Hematopoietic multipotent progenitor cell treated with erythropoietin and hydrocortisone succinate and interleukin-3 and kit ligand, for 15 days (in vitro differentiated cells): ENCODE data around the gene PITPNC1.

Source experiments
- DNase-seq: peaks from one replicate; pipeline ENCODE4 v3.0.0-alpha.2; 2015; ENCODE audit warnings: low spot score

The PITPNC1 gene

DNA sequence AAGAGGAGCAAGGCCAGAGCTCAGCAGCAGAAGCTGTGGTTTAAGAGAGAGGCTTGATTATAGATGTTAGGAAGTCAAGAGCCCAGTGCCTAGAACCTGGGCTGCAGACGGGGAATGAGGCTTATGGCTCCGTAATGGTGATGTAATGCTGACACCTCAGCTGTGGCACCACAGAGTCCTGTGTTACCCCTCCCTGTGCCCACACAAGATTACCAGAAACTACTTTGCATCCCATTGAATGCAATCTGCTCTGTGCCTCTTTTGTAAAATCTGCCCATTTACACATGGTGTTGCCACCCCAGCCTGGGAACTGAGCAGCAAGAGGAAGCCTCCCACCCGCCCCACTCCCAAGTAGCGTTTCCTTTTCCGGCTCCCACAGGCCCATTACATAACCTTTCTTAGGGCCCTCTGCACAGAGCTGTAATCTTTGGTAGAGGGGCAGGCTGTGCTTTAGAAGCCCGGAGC is 57.0 kb downstream of the PITPNC1 start:
- DNase-seq, result no peak

DNA sequence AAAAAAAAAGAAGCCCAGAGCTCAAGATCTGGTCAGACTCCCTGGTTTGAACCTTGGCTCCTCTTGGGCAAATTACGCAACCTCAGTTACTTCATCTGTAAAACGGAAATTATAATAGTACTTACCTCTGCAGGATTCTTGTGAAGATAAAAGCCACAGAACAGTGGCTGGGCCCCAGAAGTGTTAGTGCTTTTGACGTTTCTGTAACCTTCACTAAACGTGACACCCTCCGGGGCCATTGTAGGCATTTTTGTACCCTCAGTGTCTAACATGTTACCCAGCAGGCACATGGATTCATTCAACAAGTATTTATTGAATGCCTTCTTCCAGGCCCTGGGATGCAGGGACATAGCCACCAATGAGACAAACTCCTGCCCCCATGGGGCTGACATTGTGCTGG is 58.0 kb downstream of the PITPNC1 start:
- DNase-seq, result no peak

DNA sequence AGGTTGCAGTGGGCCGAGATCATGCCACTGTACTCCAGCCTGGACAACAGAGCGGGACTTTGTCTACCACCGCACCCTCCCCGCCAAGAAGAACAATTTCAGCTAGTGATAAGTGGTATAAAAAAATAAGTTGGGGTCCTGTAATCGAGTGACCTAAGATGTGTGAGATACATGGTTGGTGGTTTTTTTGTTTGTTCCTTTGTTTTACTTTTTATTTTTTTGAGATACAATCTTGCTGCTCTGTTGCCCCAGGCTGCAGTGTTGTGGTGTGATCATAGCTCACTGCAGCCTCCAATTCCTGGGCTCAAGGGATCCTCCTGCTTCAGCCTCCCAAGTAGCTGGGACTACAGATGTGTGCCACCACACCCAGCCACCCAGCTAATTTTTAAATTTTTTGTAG is 58.7 kb downstream of the PITPNC1 start:
- DNase-seq, result no peak

DNA sequence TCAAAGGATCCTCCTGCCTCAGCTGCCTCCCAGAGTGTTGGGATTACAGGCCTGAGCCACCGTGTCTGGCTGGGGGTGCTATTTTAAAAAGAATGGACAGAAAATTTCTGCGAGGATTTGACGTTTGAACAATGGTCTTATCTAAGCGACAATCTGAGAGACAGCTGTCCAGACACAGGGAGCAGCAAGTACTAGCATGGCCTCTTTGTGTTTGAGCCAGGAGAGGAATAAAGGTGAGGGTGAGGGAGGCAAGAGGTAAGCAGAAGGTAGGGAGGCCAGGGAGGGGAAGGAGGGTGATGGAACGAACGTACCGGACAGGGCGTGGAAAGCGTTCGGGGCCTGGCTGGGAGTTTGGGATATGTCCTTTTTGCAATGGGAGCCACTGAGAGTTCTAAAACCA is 59.2 kb downstream of the PITPNC1 start:
- no peak for DNase-seq

GRCh38 chr17:67438667-67439066 is 61.6 kb downstream of the PITPNC1 start:
- no peak for DNase-seq

DNA sequence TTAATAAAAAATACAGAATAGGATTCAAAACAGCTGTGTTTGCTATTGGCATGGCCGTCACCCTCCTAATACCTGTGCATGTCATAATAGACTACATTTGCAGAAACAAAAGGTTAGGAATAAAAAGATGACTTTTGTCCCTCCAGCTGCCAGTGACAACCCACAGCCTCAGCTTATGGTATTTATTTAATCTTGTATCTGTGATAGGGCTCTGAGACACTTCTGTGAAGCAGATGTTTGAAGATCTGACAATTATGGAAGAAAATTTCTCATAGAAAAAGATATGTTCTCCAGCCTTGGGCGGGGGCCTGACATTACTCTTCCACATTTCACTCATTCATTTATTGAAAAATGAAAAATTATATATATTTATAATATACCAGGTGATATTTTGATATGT is 62.2 kb downstream of the PITPNC1 start:
- DNase-seq, result no peak

GRCh38 chr17:67440277-67441051 is 63.4 kb downstream of the PITPNC1 start:
- no peak for DNase-seq

DNA sequence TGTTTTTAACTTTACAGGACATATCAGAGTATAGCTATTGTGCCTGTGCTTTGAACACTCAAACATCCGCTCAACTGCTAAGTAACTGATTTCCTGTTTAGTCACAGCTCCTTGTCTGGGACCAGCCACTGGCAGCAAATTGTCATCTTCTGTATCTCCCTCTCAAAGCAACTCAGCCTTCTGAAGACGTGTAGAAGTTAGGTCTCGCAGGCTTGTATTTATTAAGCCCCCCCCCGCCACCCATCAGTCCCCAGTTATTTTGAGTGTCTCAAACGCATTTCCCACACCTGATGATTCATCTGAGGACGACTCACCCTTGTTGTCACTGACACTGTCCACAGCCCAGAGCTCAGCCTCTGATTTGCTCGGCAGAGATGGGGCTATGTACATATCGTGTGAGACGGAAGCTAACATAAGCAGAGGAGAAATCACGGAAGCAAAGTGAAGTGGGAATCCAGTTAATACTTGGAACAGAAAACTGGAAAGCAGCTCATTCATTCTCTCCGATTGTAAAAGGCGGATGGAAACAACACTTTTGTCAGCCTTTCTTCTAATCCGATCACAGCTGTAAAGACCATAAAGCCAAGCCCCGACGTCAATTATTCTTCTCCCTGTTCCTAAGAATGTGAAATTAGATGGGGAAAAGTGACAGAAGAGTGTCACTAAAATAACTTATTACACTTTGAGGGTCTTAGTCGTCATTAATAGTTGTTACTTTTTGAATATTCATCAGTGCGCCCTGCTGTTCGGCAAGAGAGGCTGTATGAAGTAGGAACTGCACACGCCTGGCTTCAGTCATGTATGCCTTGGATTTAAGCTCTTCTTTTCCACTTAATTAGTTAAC is 64.2 kb downstream of the PITPNC1 start:
- DNase-seq, result no peak

DNA sequence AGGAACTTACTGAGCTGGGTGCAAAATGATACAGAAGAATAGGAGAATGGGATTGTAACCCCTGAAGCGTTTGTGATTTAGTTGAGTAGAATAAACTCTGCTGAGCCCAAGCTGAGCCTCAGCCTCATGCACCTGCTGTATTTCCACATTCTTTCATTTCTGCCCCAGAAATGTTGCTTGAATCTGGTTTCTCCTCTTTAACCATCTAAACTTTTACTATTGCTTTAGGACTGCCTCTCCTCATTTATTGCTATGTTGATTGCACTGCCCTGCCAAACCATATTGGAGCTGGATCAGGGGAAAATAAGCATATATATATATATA is 64.8 kb downstream of the PITPNC1 start:
- DNase-seq, result no peak

DNA sequence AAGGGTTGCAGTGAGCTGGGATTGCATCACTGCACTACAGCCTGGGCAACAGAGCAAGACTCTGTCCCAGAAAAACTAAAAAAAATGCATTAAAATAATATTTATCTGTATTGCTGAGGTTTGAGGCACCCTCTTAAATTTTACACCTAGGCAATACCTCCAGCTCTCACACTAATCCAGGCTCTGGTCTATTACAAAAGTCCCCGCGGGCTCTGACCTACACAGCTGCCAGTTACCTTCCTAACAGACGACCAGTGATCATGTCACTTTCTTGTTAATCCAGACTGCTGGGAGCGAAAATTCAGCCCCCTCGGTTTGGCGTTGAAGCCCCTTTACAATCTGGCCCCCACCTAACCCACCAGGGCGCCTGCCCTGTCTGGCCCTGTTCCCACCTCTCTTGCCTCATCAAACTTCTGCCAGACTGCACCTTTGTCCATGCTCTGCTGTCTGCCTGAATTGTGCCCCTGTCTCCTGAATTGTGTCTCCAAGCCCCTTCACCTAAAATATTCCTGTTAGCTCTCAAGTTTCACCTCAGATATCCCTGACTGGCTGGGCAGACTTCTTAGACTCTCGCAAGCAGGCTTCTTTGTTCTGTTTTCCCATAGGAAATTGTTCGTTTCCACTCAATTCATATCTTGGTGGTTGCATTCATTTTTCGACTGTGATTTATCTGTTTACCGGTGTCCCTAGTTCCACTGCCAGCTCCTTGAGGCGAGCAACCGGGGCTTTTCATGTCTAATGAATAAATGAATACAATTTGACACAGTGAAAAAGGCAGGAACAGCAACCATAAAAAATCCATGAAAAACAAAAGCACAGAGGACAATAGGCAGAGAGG is 65.9 kb downstream of the PITPNC1 start:
- DNase-seq, result no peak

- no peak for DNase-seq
Observed at GRCh38 chr17:67443931-67444595, 67.0 kb downstream of the PITPNC1 start.

DNA sequence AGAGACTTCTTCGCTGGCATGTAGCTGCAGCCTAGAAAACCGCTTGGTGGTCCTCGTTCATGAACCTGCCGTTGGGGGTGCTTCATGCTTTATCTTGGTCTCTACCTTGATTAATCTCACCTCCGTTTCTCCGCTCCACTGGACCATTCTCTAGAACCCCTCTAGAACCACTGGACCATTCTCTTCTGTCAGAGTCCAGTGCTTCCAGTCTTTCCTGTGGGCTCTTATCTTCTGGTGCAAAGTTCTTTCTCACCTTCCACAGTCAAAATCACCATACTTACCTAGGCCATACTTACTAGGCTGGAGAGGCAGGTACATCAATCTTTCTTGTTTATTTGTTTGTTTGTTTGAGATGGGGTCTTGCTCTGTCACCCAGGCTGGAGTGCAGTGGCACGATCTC is 71.4 kb downstream of the PITPNC1 start:
- DNase-seq, result no peak

DNA sequence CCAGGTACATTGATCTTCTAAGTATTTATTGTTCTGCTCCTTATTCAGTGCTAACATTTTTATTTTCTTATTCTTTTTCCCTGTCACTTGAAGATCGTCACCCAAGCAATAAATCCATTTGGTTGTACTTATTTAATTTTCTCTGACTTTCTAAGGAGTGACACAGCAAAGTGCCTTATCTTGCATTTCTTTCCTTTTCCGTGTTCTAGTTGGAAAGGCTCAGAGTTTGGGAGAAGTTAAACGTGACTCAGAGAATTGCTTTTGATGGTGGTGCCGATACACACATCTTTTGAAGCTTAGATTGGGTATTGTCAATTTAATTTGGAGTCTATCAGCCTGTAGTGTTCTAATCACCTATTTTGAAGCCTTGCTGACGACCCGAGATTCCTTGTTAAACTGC is 72.0 kb downstream of the PITPNC1 start:
- no peak for DNase-seq

DNA sequence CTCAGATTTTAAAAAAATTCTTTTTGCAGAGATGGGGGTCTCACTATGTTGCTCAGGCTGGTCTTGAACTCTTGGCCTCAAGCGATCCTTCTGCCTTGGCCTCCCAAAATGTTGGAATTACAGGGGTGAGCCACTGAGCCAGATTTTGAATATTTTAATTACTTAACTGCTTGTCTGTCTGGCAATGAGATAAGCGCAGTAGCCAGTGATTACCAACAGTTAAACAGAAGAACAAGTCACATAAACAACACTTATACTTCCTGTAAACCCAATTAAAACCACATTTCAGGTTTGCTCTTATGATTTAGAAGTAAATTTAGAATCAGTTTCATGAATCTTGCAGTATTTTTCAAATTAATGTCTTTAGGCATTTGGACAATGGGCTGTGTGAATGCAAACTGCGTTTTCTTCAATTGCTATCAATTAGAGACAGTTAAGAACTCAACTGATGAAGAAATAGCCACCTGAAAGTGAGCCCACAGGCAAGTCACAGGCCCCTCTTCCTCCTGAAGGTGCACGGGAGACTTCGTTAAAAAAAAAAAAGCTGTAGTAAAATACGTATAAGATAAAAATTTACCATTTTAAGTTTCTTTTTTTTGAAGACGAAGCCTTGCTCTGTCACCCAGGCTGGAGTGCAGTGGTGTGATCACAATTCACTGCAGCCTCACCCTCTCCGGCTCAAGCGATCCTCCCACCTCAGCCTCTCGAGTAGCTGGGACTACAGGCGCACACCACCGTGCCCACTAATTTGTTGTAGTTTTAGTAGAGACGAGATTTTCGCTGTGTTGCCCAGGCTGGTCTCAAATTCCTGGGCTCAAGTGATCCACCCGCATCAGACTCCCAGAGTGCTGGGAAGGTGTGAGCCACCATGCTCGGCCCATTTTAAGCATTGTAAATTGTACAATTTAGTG is 73.0 kb downstream of the PITPNC1 start:
- no peak for DNase-seq

- DNase-seq, result no peak
Observed at GRCh38 chr17:67452681-67453554, 75.8 kb downstream of the PITPNC1 start.

- DNase-seq, result no peak
Observed at GRCh38 chr17:67456103-67456502, 79.0 kb downstream of the PITPNC1 start.

DNA sequence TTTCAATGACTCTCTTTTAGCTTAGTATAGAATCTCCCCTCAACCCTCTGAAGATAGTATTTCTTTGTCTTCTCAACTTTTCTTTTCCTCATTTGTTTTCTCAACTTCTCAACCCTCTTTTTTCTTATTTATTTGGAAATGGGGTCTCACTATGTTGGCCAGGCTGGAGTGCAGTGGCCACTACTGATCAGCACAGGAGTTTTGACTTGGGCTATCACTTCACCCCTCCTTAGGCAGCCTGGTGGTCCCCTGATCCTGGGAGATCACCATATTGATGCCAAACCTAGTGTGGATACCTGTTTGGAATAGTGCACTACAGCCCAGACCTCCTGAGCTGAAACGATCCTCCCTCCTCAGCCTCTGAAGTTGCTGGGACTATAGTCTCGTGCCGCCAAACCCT is 79.8 kb downstream of the PITPNC1 start:
- DNase-seq, result no peak

DNA sequence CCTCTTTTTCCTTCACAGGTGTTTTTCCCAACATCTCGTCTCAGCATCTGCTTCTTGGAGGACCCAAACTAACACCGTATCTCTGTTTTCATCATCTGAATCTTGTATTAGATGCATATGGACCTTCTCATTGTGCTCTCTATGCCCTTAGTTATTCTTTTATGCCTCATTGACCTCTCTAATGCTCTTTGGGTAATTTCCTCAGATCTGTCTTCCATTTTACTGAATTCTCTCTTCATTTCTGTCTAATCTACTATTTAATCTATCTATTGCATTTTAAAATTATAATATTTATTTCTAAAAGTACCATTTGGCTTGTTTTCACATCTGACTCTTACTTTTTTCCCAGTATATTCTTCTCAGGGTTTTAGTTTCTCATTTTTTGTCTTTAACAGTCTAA is 81.1 kb downstream of the PITPNC1 start:
- DNase-seq, result no peak

DNA sequence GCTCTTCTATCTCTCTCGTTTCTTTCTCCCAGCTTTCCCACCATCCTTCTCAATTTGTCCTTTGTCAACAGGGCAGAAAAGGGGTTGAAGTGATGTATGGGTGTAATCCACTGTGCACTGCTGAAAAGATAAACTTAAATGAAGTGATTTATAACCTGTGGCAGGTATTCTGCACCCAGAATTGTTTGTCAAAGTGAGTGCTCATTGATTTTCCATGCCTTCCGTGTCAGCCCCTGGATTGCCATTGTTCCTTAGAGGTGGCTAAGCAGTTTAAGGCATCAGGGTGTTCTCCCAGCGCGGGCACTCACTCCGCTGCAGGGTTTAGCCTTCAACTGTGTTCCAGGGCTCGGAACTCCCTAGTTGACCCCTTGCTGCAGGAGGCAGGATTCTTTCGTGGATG is 82.9 kb downstream of the PITPNC1 start:
- DNase-seq, result no peak

DNA sequence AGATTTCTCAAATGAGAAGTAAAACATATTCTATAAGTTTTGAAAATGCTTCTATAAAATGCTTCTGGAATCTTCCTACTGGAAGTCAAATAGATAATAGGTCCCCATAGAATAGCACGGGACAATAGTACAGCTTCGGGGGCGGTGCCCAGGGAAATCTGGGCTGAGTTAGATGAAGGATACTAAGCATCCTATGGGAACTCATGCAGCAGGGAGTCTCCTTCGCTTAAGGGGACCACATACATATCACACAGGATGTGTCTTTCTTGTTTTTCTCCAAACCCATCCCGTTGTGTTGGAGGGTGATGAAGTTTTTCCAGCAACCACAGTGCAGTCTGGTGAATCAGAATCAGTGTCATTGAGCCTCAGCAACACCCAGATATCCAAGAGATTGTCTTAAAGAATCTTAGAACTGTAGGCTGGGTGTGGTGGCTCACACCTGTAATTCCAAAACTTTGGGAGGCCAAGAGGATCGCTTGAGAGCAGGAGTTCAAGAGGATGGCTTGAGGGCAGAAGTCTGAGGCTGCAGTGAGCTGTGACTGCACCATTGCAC is 84.2 kb downstream of the PITPNC1 start:
- no peak for DNase-seq
